GM19324 (cell line): ENCODE measurements around the gene LIMS1.
A peak's percentile ranks its signal among the peaks of the same experiment; 100 is the strongest.

Experiments
- ATAC-seq: cut with Tn5 transposase; IDR thresholded peaks from one replicate; pipeline ENCODE4 v1.9.1; 2021; ENCODE audit warnings: mild to moderate bottlenecking, moderate library complexity; ENCODE audit not compliant: unreplicated experiment, low FRiP score

LIMS1 gene

GRCh38 chr2:108612514-108613183 is 78.4 kb downstream of the LIMS1 start:
- peak; percentile 81 for ATAC-seq

- no peak for ATAC-seq
These were observed 79.2 kb downstream of the LIMS1 start for GRCh38 chr2:108613261-108614042.

- no peak for ATAC-seq
These were observed 79.8 kb downstream of the LIMS1 start for GRCh38 chr2:108614043-108614545.

- ATAC-seq, result no peak
These were observed 80.4 kb downstream of the LIMS1 start for GRCh38 chr2:108614659-108615058.

- ATAC-seq, result no peak
These were observed 81.3 kb downstream of the LIMS1 start for GRCh38 chr2:108615480-108616090.

- ATAC-seq, result no peak
These were observed 82.0 kb downstream of the LIMS1 start for GRCh38 chr2:108616318-108616717.

GRCh38 chr2:108616751-108617161 is 82.5 kb downstream of the LIMS1 start:
- no peak for ATAC-seq

- ATAC-seq, result no peak
These were observed 83.3 kb downstream of the LIMS1 start for GRCh38 chr2:108617617-108618016.

GRCh38 chr2:108619925-108620620 is 85.8 kb downstream of the LIMS1 start:
- no peak for ATAC-seq

- ATAC-seq, result no peak
These were observed 86.4 kb downstream of the LIMS1 start for GRCh38 chr2:108620656-108621055.

- peak; percentile 100 for ATAC-seq
These were observed 86.9 kb downstream of the LIMS1 start for GRCh38 chr2:108621087-108621559.

GRCh38 chr2:108621687-108622681 is 87.7 kb downstream of the LIMS1 start:
- no peak for ATAC-seq

- ATAC-seq, result no peak
These were observed 89.3 kb downstream of the LIMS1 start for GRCh38 chr2:108623616-108624015.

- ATAC-seq, result no peak
These were observed 91.0 kb downstream of the LIMS1 start for GRCh38 chr2:108625186-108625827.

GRCh38 chr2:108625828-108626195 is 91.5 kb downstream of the LIMS1 start:
- no peak for ATAC-seq

GRCh38 chr2:108626995-108627394 is 92.7 kb downstream of the LIMS1 start:
- no peak for ATAC-seq

- ATAC-seq, result no peak
These were observed 93.8 kb downstream of the LIMS1 start for GRCh38 chr2:108627911-108628567.

GRCh38 chr2:108628936-108629335 is 94.7 kb downstream of the LIMS1 start:
- no peak for ATAC-seq
